IMR-90 (cell line): ENCODE measurements around the gene NUP153.

ENCODE experiments used
- CTCF ChIP-seq: conservative IDR thresholded peaks from 2 replicates; pipeline ENCODE4 v1.5.1; 2012; ENCODE audit warnings: mild to moderate bottlenecking, low read depth, low read length, improper control_type of control experiment
- MAFK ChIP-seq: IDR thresholded peaks from 2 replicates; pipeline ENCODE4 v1.6.1; 2012; ENCODE audit warnings: low read depth, low read length, improper control_type of control experiment
- POLR2A ChIP-seq: IDR thresholded peaks from 2 replicates; pipeline ENCODE4 v1.6.1; 2012; ENCODE audit warnings: mild to moderate bottlenecking, low read depth, low read length
- RFX5 ChIP-seq: IDR thresholded peaks from 2 replicates; pipeline ENCODE4 v1.8.0; 2012; ENCODE audit warnings: low read depth, mild to moderate bottlenecking, low read length, moderate library complexity
- SMC3 ChIP-seq: fragments of 150-350 bp; IDR thresholded peaks from 2 replicates; pipeline ENCODE4 v1.6.1; 2016; ENCODE audit warnings: low read depth, mild to moderate bottlenecking, antibody characterized with exemption, low read length, moderate library complexity
- USF2 ChIP-seq: fragments of 150-350 bp; IDR thresholded peaks from 2 replicates; pipeline ENCODE4 v1.6.1; 2017; ENCODE audit warnings: mild to moderate bottlenecking, antibody characterized with exemption, low read length, low read depth

- no peak for TF ChIP-seq POLR2A
- no peak for TF ChIP-seq MAFK
- no peak for TF ChIP-seq CTCF
- TF ChIP-seq RFX5, result no peak
- TF ChIP-seq USF2, result no peak
- no peak for TF ChIP-seq SMC3
These were observed 47.5 kb upstream of the NUP153 start for GRCh38 chr6:17754254-17754653.
